Omental fat pad (tissue), 4 donors: ENCODE results near the gene ALKBH2. TPM values are rescaled to one million over a fixed set of nuclear protein-coding genes. Genes with fewer than 3 reads are reported as not detected.
A peak's percentile ranks its signal among the peaks of the same experiment; 100 is the strongest.

ENCODE experiments used
- ATAC-seq: fragments of 150-250 bp; one replicate; pipeline ENCODE4 v1.9.1; 2016; ENCODE audit warnings: mild to moderate bottlenecking, moderate library complexity; ENCODE audit not compliant: low FRiP score
- DNase-seq: peaks from one replicate; pipeline ENCODE4 v3.0.0-alpha.2; 2019; ENCODE audit warnings: low spot score
- CTCF ChIP-seq, 3 donors: fragments of 450-650 bp; IDR thresholded peaks; one replicate each; pipeline ENCODE4 v1.5.1; 2016 to 2017; ENCODE audit warnings: antibody characterized with exemption in 3 of 3, mild to moderate bottlenecking in 3 of 3, moderate library complexity in 2 of 3
- total RNA-seq, 4 donors: library from RNA; depleted of rRNA; stranded (reverse); fragments of >200 nt; gene quantifications; one replicate each; pipeline ENCODE4 v1.1.0, GENCODE V29; 2016

The ALKBH2 gene
- total RNA-seq, result 10 to 100 TPM; 15.3 to 34.0 (median 17.5) TPM

- peak; percentile 86 for ATAC-seq
- TF ChIP-seq CTCF (IDR thresholded peaks at IDR 0.05), result peak in 2 of 3 donors; percentile 53 to 89
- DNase-seq, result peak; percentile 84
Observed at GRCh38 chr12:109093022-109093918, at the start of gene ALKBH2. Gene ALKBH2, minus strand, starts transcription at chr12:109093472. Its CDS starts 686 bp downstream, at chr12:109092786.

GRCh38 chr12:109140560-109140959, 47.3 kb upstream of the ALKBH2 start:
- no peak for TF ChIP-seq CTCF (IDR thresholded peaks at IDR 0.05)
- DNase-seq (no peak), ATAC-seq (no peak)

DNA sequence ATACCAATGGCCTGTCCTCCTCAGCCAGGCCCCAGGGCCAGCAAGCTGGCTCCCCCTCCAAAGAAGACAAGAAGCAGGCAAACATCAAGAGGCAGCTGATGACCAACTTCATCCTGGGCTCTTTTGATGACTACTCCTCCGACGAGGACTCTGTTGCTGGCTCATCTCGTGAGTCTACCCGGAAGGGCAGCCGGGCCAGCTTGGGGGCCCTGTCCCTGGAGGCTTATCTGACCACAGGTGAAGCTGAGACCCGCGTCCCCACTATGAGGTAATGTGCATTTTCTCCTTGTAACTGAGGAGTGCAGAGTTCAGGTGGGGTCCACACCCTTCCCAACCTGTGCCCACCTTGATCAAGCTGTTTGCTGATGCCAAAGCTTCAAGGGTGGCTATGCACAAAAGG, 46.5 kb upstream of the ALKBH2 start:
- no peak for ATAC-seq
- no peak for DNase-seq
- no peak for TF ChIP-seq CTCF (IDR thresholded peaks at IDR 0.05)

GRCh38 chr12:109139360-109139759, 46.1 kb upstream of the ALKBH2 start:
- ATAC-seq (no peak), DNase-seq (no peak)
- no peak for TF ChIP-seq CTCF (IDR thresholded peaks at IDR 0.05)

DNA sequence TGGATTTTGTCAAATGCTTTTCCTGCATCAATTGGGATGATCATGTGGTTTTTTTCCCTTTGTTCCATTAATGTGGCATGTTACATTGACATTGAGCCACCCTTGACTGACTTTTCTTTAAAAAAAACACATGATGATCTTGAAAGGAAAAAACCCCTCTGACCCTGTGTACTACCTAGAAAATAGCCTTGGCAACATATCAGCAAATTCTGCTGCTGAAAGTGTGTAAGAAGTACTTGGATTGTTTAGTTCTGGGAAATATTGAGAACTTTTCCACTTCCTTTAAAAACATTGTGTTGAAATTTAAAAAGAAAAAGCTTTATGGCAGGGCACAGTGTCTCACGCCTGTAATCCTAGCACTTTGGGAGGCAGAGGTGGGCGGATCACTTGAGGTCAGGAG, 43.8 kb upstream of the ALKBH2 start:
- no peak for TF ChIP-seq CTCF (IDR thresholded peaks at IDR 0.05)
- no peak for DNase-seq
- peak; percentile 44 for ATAC-seq

DNA sequence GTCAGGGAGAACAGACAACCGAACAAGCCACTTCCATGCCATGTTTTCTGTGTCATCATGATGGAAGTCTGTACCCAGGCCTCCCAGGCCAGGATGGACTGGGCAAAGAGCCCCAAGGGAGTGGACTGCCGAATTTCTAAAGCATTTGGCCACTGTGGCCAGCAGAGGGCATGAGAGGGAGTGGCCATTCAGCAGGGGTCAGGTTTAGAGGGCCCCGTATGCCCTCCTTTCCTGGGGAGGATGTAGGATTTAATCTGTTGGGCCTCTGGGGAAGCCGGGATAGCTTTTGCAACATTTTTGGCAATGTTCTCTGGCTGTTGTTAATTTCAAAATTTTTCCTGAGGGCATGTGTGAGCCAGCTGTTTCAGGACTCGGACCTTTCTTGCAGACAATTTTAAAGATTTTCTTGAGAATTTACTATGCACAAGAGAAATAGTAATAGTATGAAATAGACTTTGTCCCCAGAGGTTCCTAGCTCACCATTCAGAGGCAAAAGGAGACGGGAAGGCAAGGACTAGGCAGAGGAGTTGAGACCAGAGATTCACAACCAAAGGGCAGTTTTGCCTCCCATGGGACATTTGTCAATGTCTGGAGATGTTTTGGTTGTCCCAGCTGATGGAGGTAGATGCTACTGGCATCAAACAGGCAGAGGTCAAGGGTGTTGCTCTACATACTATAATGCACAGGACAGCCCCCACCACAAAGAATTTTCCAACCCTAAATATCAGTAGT, 41.1 kb upstream of the ALKBH2 start:
- DNase-seq, result no peak

More for the DNA sequence above, 41.1 kb upstream of the ALKBH2 start:
- no peak for TF ChIP-seq CTCF (IDR thresholded peaks at IDR 0.05)
- ATAC-seq, result peak; percentile 58
